GM21381 (cell line): ENCODE measurements around the gene ATG7.

Experiments used
- ATAC-seq: cut with Tn5 transposase; IDR thresholded peaks from one replicate; pipeline ENCODE4 v1.9.1; 2021; ENCODE audit warnings: mild to moderate bottlenecking, moderate library complexity; ENCODE audit not compliant: unreplicated experiment

Gene ATG7, protein sequence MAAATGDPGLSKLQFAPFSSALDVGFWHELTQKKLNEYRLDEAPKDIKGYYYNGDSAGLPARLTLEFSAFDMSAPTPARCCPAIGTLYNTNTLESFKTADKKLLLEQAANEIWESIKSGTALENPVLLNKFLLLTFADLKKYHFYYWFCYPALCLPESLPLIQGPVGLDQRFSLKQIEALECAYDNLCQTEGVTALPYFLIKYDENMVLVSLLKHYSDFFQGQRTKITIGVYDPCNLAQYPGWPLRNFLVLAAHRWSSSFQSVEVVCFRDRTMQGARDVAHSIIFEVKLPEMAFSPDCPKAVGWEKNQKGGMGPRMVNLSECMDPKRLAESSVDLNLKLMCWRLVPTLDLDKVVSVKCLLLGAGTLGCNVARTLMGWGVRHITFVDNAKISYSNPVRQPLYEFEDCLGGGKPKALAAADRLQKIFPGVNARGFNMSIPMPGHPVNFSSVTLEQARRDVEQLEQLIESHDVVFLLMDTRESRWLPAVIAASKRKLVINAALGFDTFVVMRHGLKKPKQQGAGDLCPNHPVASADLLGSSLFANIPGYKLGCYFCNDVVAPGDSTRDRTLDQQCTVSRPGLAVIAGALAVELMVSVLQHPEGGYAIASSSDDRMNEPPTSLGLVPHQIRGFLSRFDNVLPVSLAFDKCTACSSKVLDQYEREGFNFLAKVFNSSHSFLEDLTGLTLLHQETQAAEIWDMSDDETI

DNA sequence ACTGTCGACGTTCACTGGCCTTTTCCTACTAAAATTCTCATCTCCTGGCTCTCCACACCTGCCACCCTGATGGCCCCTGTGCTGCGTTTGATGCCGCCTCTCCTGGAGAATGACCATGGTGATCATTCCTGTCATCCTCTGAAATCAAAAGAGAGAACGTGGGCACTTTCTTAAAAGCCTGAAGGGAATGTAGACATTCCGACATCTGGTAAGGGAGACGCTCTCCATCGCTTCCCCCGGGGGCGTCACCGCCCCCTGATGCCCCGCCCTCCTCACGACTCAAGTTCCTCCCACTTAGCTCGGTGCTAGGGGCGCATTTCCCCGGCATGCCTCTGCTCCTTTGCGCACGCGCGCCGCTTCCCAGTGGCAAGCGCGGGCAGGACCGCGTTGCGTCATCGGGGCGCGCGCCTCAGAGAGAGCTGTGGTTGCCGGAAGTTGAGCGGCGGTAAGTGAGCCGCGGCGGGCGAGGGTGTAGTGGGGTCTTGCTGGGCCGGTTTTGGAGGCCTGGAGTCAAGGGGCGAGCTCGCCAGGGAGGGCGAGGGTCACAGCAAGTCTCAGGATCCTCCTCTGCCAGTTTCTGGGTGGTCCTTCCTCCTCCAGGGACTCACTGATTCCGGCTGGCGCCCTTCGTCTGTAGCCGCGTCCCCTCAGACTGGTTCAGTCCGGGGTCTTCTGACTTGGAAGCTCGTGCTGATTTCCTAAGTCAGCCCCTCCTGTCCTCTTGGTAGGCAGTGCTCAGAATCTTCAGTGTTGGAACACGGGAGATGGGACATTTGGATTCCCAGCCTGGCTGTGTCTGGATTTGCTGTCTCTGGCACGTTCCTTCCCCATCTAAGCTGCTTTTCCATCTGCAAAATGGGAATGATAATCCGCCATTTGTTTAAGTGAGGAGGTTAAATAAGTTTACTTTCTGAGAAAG is at the start of gene ATG7:
ATG7 (plus strand) TSS at position 412 of the 919 bp plus-strand sequence. CDS start 26,299 bp downstream, outside the sequence.
- peak; percentile 99 for ATAC-seq

- ATAC-seq = no peak
These were observed 48.2 kb upstream of the ATG7 start for GRCh38 chr3:11224010-11224409.

DNA sequence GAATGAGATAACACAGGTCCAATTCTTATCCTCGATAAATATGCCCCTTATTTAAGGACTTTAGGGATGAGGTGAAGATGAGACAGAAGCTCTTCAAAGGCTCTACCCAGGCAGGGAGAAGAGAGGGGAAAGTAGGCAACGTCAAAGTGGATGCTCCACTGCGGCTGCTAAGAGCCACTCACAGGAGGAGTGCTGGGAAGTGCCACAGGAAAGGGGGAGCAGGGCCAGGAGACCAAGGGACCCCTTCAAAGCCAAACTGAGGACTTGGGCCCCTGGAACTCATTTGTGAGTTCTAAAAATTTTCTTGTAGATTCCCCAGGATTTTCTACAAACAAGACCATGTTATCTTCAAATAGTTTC is 47.3 kb upstream of the ATG7 start:
- ATAC-seq = no peak

- no peak for ATAC-seq
These were observed 46.2 kb upstream of the ATG7 start for GRCh38 chr3:11226042-11226370.

GRCh38 chr3:11228041-11228440 is 44.2 kb upstream of the ATG7 start:
- ATAC-seq = no peak

- ATAC-seq = no peak
These were observed 42.1 kb upstream of the ATG7 start for GRCh38 chr3:11230125-11230524.

GRCh38 chr3:11230832-11231231 is 41.4 kb upstream of the ATG7 start:
- ATAC-seq = no peak

DNA sequence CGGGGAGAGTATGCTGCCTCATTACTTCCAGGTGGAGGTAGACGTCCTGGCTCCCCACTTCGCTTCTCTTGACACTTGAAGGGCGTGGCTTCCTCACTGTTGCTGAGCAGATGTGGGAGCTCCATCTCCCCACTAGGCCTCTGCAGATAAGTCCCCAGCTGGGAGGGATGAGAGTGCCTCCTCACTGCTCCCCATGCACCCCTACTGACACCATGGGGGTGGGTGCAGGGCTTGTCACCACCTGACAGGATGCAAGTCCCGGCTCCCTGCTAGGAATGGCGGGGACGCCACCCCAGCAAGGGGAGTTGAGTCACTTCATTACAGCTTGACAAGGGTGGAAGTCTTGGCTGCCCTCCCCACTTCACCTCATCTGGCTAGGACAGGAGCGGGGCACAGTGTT is 36.8 kb upstream of the ATG7 start:
- no peak for ATAC-seq

GRCh38 chr3:11236588-11237461 is 35.4 kb upstream of the ATG7 start:
- no peak for ATAC-seq

GRCh38 chr3:11238060-11238459 is 34.1 kb upstream of the ATG7 start:
- no peak for ATAC-seq

- ATAC-seq = no peak
These were observed 33.3 kb upstream of the ATG7 start for GRCh38 chr3:11238880-11239279.

DNA sequence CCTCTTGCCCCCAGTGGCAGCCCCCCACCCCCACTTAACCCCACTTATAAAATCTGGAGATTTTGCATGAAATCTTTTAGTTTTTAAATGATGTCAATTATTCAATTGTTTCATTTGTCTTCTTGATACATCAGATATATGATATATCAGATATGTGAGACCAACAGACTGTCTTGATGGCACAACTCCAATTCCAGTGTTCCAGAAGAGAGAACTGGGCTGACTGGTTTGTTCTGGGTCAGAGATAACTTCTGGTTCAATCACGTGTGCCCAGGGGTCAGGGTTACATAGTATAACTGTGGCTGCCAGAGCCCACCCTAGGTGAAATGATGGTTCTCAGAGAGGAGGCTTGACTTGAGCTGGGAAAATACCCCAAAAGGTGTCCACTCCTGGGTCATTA is 32.4 kb upstream of the ATG7 start:
- no peak for ATAC-seq

DNA sequence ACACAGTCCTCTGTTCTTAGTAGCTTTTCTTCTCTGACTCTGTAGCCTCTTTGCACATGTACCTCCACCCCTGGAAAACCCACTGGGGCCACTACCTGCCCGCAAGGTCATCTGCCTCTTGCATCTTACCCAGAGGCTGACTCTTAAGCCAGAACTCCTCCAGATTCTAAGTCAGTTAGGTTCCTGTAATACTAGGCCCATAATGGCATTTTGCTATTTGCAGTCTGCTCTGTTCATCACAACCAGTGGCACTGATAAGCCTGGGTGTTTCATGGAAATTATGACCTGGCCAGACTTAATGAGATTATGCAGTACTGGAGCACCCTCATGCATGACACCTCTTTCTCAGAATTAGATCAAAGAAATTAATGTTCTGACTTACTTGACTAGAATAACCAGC is 31.7 kb upstream of the ATG7 start:
- ATAC-seq = no peak

- no peak for ATAC-seq
These were observed 28.0 kb upstream of the ATG7 start for GRCh38 chr3:11244121-11244677.

DNA sequence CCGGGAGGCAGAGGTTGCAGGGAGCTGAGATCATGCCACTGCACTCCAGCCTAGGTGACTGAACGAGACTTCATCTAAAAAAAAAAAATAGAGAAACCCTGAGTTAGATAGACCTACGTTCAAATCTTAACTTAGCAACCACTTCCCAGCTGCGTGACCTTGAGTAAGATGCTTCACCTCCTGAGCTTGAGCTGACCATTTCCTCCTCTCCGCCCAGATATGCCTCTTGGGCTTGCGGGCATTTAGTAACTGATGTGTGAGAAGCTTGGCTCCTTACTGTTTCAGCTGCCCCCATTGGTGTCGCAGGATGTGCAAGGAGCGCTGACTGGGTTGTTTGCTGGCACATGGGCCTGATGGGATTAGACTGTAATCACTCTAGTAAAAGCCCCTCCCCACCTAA is 26.9 kb upstream of the ATG7 start:
- ATAC-seq = no peak

- ATAC-seq = no peak
These were observed 26.2 kb upstream of the ATG7 start for GRCh38 chr3:11245827-11246662.

DNA sequence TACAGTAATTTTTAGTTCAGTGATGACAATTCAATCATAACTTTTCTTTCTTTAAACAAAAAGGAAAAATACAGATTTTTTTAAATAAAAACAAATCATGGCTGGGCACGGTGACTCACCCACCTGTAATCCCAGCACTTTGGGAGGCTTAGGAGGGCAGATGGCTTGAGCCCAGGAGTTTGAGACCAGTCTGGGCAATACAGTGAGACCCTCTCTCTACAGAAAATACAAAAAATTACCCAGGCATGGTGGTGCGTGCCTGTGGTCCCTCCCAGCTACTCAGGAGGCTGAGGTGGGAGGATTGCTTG is 25.6 kb upstream of the ATG7 start:
- no peak for ATAC-seq

- ATAC-seq = no peak
These were observed 24.8 kb upstream of the ATG7 start for GRCh38 chr3:11247362-11247761.

DNA sequence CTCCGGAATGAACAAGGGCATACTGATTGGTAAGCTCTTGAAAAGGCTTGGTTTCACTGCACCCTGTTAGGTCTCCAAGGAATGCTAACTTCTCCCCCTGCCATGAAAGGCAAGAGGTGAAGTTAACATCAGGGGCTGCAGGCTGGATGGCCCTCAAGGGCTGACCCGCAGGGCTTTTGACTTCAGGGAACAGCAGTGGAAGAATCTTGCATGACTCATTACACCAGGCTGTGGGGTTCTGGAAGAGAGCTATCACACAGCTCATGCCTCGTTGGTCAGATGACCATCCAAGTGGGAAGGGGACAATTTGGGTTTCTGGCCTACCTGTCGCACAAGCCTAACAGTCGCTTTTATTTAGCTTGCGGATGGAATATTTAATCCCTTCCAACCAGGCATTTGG is 23.6 kb upstream of the ATG7 start:
- ATAC-seq = no peak
